ENCODE data around the gene C19orf38. TPM values are rescaled to one million over a fixed set of nuclear protein-coding genes. Genes with fewer than 3 reads are reported as not detected.
A peak's percentile ranks its signal among the peaks of the same experiment; 100 is the strongest.

The C19orf38 gene
- total and polyA plus RNA-seq, 9 of the 15 experiments (the other 6 are each of a cell fraction or from before 2014, with no cell fraction given): 0.14 to 0.18 TPM; not detected in 7

DNA sequence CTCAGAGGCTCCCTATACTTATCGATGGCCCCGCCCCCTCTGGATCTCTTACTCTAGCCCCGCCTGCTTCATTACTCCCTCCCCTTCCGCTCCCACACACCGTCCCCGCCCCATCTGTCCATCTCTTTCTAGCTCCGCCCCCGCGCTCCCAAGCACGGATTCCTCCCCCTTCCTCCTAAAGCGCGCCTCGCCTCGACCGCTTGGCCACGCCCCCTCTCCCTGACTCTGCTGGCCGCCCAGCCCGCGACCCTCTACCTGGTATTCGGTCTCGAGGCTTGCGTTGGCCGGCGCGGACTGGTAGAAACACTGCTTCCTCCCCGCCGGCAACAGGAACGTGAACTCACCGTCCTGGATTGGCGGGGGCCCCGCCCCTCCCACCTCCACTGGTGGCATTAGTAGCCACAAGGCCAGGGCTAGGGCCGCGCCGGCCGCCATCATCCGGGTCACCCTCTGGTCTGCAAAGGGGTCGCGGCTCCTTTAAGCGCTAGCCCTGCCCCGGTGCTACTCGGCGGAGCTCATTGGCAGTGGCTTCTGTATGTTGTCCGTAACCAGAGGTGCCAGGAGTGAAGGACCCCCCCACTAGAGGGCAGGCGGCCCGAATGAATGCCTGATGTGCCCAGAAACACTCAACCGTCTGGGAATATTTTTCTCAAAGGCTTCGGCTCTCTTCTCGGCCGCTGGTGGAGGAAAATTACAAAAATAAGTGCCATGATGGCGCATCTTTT, 12.3 kb upstream of the C19orf38 start, which contains the start of gene TMED1 (continued):
- TF ChIP-seq, protein P1, sequence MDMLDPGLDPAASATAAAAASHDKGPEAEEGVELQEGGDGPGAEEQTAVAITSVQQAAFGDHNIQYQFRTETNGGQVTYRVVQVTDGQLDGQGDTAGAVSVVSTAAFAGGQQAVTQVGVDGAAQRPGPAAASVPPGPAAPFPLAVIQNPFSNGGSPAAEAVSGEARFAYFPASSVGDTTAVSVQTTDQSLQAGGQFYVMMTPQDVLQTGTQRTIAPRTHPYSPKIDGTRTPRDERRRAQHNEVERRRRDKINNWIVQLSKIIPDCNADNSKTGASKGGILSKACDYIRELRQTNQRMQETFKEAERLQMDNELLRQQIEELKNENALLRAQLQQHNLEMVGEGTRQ (CRISPR knock-in tag; IDR thresholded peaks at IDR 0.05): no peak
- TF ChIP-seq CBFA2T3 (IDR thresholded peaks at IDR 0.05) (no peak), ZNF212 (CRISPR knock-in tag; IDR thresholded peaks at IDR 0.05) (no peak), ZNF764 (CRISPR knock-in tag; IDR thresholded peaks at IDR 0.05; ENCODE audit: low read depth) (no peak), U2AF1 (optimal IDR thresholded peaks at IDR 0.05; ENCODE audit: low read depth, low read length) (no peak), RFX1 (IDR thresholded peaks at IDR 0.05) (peak; percentile 77), ZNF766 (CRISPR knock-in tag; conservative IDR thresholded peaks at IDR 0.05) (no peak), MYNN (IDR thresholded peaks at IDR 0.05) (peak; percentile 3; the same call in 1 of the 2 replicates), MYNN (CRISPR knock-in tag; IDR thresholded peaks at IDR 0.05) (no peak), ZNF583 (CRISPR knock-in tag; IDR thresholded peaks at IDR 0.05) (no peak), NR2C1 (IDR thresholded peaks at IDR 0.05) (no peak), NR2C1 (tag; IDR thresholded peaks at IDR 0.05) (no peak), CBX1 (IDR thresholded peaks at IDR 0.05; ENCODE audit: low read depth) (no peak), HMG20A (CRISPR knock-in tag; conservative IDR thresholded peaks at IDR 0.05) (no peak), CBX3 (IDR thresholded peaks at IDR 0.05; ENCODE audit: borderline replicate concordance in 1 of 2, low read length in 2 of 2) (no peak), TEAD2 (tag; IDR thresholded peaks at IDR 0.05) (no peak), KLF1 (tag; IDR thresholded peaks at IDR 0.05) (0 out of 2 replicates have a peak, but pooled peaks have one; percentile 2)
- TF ChIP-seq, protein P2, sequence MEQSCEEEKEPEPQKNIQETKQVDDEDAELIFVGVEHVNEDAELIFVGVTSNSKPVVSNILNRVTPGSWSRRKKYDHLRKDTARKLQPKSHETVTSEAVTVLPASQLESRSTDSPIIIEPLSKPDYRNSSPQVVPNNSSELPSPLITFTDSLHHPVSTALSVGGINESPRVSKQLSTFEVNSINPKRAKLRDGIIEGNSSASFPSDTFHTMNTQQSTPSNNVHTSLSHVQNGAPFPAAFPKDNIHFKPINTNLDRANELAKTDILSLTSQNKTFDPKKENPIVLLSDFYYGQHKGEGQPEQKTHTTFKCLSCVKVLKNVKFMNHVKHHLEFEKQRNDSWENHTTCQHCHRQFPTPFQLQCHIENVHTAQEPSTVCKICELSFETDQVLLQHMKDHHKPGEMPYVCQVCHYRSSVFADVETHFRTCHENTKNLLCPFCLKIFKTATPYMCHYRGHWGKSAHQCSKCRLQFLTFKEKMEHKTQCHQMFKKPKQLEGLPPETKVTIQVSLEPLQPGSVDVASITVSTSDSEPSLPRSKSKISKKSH (CRISPR knock-in tag; IDR thresholded peaks at IDR 0.05): no peak
- TF ChIP-seq, protein P3, sequence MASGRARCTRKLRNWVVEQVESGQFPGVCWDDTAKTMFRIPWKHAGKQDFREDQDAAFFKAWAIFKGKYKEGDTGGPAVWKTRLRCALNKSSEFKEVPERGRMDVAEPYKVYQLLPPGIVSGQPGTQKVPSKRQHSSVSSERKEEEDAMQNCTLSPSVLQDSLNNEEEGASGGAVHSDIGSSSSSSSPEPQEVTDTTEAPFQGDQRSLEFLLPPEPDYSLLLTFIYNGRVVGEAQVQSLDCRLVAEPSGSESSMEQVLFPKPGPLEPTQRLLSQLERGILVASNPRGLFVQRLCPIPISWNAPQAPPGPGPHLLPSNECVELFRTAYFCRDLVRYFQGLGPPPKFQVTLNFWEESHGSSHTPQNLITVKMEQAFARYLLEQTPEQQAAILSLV (tag; IDR thresholded peaks at IDR 0.05): no peak
- TF ChIP-seq, protein P4, sequence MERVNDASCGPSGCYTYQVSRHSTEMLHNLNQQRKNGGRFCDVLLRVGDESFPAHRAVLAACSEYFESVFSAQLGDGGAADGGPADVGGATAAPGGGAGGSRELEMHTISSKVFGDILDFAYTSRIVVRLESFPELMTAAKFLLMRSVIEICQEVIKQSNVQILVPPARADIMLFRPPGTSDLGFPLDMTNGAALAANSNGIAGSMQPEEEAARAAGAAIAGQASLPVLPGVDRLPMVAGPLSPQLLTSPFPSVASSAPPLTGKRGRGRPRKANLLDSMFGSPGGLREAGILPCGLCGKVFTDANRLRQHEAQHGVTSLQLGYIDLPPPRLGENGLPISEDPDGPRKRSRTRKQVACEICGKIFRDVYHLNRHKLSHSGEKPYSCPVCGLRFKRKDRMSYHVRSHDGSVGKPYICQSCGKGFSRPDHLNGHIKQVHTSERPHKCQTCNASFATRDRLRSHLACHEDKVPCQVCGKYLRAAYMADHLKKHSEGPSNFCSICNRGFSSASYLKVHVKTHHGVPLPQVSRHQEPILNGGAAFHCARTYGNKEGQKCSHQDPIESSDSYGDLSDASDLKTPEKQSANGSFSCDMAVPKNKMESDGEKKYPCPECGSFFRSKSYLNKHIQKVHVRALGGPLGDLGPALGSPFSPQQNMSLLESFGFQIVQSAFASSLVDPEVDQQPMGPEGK (CRISPR knock-in tag; IDR thresholded peaks at IDR 0.05; ENCODE audit: borderline replicate concordance): 0 out of 2 replicates have a peak, but pooled peaks have one; percentile 24
- TF ChIP-seq, protein P5, sequence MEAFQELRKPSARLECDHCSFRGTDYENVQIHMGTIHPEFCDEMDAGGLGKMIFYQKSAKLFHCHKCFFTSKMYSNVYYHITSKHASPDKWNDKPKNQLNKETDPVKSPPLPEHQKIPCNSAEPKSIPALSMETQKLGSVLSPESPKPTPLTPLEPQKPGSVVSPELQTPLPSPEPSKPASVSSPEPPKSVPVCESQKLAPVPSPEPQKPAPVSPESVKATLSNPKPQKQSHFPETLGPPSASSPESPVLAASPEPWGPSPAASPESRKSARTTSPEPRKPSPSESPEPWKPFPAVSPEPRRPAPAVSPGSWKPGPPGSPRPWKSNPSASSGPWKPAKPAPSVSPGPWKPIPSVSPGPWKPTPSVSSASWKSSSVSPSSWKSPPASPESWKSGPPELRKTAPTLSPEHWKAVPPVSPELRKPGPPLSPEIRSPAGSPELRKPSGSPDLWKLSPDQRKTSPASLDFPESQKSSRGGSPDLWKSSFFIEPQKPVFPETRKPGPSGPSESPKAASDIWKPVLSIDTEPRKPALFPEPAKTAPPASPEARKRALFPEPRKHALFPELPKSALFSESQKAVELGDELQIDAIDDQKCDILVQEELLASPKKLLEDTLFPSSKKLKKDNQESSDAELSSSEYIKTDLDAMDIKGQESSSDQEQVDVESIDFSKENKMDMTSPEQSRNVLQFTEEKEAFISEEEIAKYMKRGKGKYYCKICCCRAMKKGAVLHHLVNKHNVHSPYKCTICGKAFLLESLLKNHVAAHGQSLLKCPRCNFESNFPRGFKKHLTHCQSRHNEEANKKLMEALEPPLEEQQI (IDR thresholded peaks at IDR 0.05): no peak

Measured in K562 (cell line).